ENCODE results near the gene MFAP2.

Gene MFAP2

GRCh38 chr1:17027900-17028299, 47.5 kb upstream of the MFAP2 start:
- Histone ChIP-seq H3K4me3 (ENCODE audit: insufficient read depth, low read length, poor library complexity, severe bottlenecking) (no peak overlapping the region), H2AFZ (ENCODE audit: low read depth, low read length, severe bottlenecking) (no peak overlapping the region), H3F3A (ENCODE audit: insufficient read depth) (no peaks in the 10 kb centered on the region), H3K27me3 (ENCODE audit: low read length) (no peaks in the 10 kb centered on the region), H3K27ac (ENCODE audit: low read depth, low read length) (no peak overlapping the region), H3K9ac (ENCODE audit: low read length) (no peak overlapping the region), H3K9me2 (replicated peaks; ENCODE audit: insufficient read depth, low read length) (no peaks in the 10 kb centered on the region), H3K79me2 (ENCODE audit: insufficient read depth, low read length) (no peaks in the 10 kb centered on the region), H3K36me3 (ENCODE audit: low read length) (no peaks in the 10 kb centered on the region; the same call in 1 of the 2 replicates), H4K20me1 (ENCODE audit: low read depth, low read length) (no peaks in the 10 kb centered on the region), H3K4me2 (ENCODE audit: low read depth, low read length, poor library complexity, severe bottlenecking) (no peak overlapping the region), H3K9me3 (ENCODE audit: insufficient read depth, low read length) (no peaks in the 10 kb centered on the region)
- no peak for TF ChIP-seq CTCF (IDR thresholded peaks at IDR 0.05; ENCODE audit: insufficient read depth, low read length, poor library complexity, severe bottlenecking)
- no peak for TF ChIP-seq EZH2phosphoT487 (conservative IDR thresholded peaks at IDR 0.05; ENCODE audit: low read length)

DNA sequence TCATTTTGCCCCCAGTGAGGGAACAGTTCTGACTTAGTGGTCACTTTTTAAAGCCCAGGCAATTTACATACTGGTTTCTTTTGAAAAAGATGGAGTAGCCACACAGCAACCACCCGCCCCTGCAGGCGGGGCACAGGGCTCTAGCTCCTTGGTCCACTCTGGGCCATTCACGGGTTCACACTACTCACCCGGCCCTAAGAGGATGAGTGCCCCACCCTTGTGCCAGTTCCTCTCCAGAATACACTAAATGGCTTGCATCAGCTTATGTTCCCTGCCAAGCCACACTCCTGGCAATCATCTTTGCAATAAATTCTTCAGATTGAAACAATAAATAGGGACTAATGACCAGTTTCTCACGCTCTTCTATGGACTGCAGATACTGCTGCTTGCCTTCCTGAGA, 47.0 kb upstream of the MFAP2 start:
- Histone ChIP-seq H4K20me1 (ENCODE audit: low read depth, low read length) (no peaks in the 10 kb centered on the region), H3K36me3 (ENCODE audit: low read length) (no peaks in the 10 kb centered on the region; the same call in 1 of the 2 replicates), H3K9me3 (ENCODE audit: insufficient read depth, low read length) (no peaks in the 10 kb centered on the region), H3K4me3 (ENCODE audit: insufficient read depth, low read length, poor library complexity, severe bottlenecking) (no peak overlapping the region), H3K9me2 (replicated peaks; ENCODE audit: insufficient read depth, low read length) (no peaks in the 10 kb centered on the region), H3K27ac (ENCODE audit: low read depth, low read length) (no peak overlapping the region), H2AFZ (ENCODE audit: low read depth, low read length, severe bottlenecking) (no peak overlapping the region), H3K79me2 (ENCODE audit: insufficient read depth, low read length) (no peaks in the 10 kb centered on the region), H3K27me3 (ENCODE audit: low read length) (no peaks in the 10 kb centered on the region), H3K9ac (ENCODE audit: low read length) (no peak overlapping the region), H3F3A (ENCODE audit: insufficient read depth) (no peaks in the 10 kb centered on the region), H3K4me2 (ENCODE audit: low read depth, low read length, poor library complexity, severe bottlenecking) (no peak overlapping the region)
- TF ChIP-seq EZH2phosphoT487 (conservative IDR thresholded peaks at IDR 0.05; ENCODE audit: low read length), result no peak
- TF ChIP-seq CTCF (IDR thresholded peaks at IDR 0.05; ENCODE audit: insufficient read depth, low read length, poor library complexity, severe bottlenecking), result no peak

DNA sequence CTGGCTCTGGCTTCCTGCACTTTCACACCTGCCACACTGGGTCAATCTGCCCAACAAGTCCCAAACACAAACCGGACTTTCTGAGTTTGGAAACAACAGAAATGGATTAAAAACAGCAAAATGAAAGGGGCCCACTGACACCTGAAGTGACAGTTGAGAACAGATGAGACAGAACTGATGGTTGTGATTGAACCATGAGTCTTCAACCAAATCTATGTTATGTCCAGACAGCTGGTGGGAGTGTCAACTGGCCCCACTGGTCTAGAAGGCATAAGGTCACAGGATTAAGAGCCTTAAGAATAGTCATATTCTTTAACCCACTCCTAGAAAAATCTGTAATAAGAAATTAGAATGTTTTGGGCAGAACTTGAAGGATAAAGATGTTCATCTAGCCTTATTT, 44.3 kb upstream of the MFAP2 start:
- no peaks in the 10 kb centered on the region for H3K27me3 ChIP-seq (ENCODE audit: low read length)
- no peak overlapping the region for H3K4me2 ChIP-seq (ENCODE audit: low read depth, low read length, poor library complexity, severe bottlenecking)
- peaks cover 8% of the 10 kb centered on the region; the same call in 1 of the 2 replicates for H3K36me3 ChIP-seq (ENCODE audit: low read length)
- H3K4me3 ChIP-seq (ENCODE audit: insufficient read depth, low read length, poor library complexity, severe bottlenecking), result no peak overlapping the region
- no peaks in the 10 kb centered on the region for H3K9me3 ChIP-seq (ENCODE audit: insufficient read depth, low read length)
- H3K9me2 ChIP-seq (replicated peaks; ENCODE audit: insufficient read depth, low read length), result no peaks in the 10 kb centered on the region
- H3K27ac ChIP-seq (ENCODE audit: low read depth, low read length), result no peak overlapping the region
- no peak overlapping the region for H3K9ac ChIP-seq (ENCODE audit: low read length)
- no peaks in the 10 kb centered on the region for H4K20me1 ChIP-seq (ENCODE audit: low read depth, low read length)
- H2AFZ ChIP-seq (ENCODE audit: low read depth, low read length, severe bottlenecking), result no peak overlapping the region
- no peaks in the 10 kb centered on the region for H3K79me2 ChIP-seq (ENCODE audit: insufficient read depth, low read length)
- no peak for TF ChIP-seq EZH2phosphoT487 (conservative IDR thresholded peaks at IDR 0.05; ENCODE audit: low read length)
- TF ChIP-seq CTCF (IDR thresholded peaks at IDR 0.05; ENCODE audit: insufficient read depth, low read length, poor library complexity, severe bottlenecking), result no peak
- no peaks in the 10 kb centered on the region for H3F3A ChIP-seq (ENCODE audit: insufficient read depth)

Measured in SU-DHL-6 (cell line).